Measurements from ENCODE around the gene PARP12. TPM values are rescaled to one million over a fixed set of nuclear protein-coding genes. Genes with fewer than 3 reads are reported as not detected.

PARP12 gene
- total and polyA plus RNA-seq, 8 donors, result 29.4 to 68.2 (median 33.5) TPM

DNA sequence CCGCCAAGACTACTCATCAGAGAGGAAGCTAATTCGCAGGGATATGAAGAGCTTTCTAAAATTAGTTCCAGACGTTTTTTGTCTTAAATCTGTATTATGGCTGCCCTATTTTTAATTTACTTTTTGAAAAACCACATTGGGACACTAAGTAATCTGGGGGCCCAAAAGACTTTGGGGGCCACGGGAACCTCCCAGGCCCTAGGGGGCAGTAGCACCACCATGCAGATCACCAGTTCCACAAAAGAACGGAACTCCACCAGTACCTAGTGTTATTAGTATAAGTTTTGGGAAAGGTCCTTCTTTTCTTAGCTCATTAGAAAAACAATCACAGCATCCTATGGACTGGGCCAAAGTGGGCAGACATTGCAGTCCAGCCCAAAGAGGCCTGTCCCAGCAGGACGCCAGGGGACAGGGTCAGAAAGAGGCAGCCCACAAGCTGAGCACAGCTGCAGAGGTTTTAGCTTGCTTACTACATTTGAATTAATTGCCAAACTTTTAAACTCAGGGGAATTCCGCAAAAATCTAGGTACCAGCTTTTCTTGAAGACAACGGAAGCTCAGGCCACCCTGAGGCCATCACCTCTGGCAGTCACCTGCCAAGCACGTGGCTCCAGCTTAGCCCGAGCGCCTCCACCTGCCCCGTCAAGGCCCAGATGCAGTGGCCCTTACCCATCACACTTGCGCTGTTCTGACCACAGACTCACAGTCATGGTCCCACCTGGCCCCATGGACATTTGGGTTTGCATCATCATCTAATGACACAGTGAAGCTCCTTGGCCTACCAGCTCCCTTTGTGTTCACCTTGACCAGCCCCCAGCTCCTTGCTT, 74.8 kb downstream of the PARP12 start:
- no peak overlapping the region for H3K4me3 ChIP-seq
- H3K4me1 ChIP-seq, result no peaks in the 10 kb centered on the region
- intact Hi-C loops (cut with DNase I), result no loop called here
- H3K9me3 ChIP-seq, result no peaks in the 10 kb centered on the region
- peaks cover 0 to 22% of the 10 kb centered on the region in 2 donors for H3K36me3 ChIP-seq
- TF ChIP-seq, protein P1, sequence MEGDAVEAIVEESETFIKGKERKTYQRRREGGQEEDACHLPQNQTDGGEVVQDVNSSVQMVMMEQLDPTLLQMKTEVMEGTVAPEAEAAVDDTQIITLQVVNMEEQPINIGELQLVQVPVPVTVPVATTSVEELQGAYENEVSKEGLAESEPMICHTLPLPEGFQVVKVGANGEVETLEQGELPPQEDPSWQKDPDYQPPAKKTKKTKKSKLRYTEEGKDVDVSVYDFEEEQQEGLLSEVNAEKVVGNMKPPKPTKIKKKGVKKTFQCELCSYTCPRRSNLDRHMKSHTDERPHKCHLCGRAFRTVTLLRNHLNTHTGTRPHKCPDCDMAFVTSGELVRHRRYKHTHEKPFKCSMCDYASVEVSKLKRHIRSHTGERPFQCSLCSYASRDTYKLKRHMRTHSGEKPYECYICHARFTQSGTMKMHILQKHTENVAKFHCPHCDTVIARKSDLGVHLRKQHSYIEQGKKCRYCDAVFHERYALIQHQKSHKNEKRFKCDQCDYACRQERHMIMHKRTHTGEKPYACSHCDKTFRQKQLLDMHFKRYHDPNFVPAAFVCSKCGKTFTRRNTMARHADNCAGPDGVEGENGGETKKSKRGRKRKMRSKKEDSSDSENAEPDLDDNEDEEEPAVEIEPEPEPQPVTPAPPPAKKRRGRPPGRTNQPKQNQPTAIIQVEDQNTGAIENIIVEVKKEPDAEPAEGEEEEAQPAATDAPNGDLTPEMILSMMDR (IDR thresholded peaks at IDR 0.05), result no peak
- no peaks in the 10 kb centered on the region for H3K27me3 ChIP-seq
- no peak for DNase-seq
- no peak for ATAC-seq
- H3K27ac ChIP-seq, result no peak overlapping the region

GRCh38 chr7:139985811-139986210, 76.9 kb downstream of the PARP12 start:
- no peak overlapping the region for H3K4me3 ChIP-seq
- H3K27me3 ChIP-seq, result no peaks in the 10 kb centered on the region
- TF ChIP-seq, protein P1 (IDR thresholded peaks at IDR 0.05), result no peak
- intact Hi-C loops (cut with DNase I), result no loop called here
- DNase-seq, result no peak
- H3K36me3 ChIP-seq, result peaks cover 0 to 21% of the 10 kb centered on the region in 2 donors
- no peak overlapping the region for H3K27ac ChIP-seq
- no peaks in the 10 kb centered on the region for H3K9me3 ChIP-seq
- no peak for ATAC-seq
- H3K4me1 ChIP-seq, result peaks cover 0 to 2% of the 10 kb centered on the region in 2 donors

DNA sequence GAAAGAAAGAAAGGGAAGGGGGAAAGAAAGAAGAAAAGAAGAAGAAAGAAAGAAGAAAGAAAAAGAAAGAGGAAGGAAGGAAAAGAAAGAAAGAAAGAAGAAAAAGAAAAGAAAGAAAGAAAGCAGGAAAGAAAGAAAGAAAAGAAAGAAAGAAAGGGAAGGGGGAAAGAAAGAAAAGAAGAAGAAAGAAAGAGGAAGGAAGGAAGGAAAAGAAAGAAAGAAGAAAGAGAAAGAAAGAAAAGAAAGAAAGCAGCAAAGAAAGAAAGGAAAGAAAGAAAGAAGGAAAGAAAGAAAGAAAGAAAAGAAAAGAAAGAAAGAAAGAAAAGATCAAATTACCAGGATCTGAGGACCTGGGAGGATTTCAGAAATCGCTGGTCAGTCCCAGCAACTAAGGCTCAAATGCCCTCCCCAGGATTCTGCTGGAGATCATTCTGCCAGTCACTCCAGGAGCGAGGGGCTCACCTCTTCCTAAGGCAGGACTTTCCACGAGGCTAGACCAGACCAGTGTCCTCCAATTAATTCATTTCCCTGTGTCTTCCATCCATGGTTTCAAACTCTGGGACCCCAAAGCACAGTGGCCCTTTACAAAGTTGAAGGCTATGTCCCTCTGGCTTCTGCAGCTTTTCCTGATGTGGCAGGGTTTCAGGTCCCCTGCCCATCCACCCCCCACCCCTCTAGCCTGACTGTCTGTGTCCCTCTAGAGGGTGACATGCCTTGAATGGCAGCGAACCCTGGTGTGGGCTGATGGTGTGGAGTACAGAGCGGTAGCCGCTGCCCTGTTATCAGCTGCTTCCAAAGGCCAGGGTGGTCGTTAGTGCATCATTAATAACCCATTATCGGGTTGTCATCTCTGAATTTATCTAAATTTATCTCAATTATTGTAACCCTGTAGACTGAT, 77.9 kb downstream of the PARP12 start:
- Histone ChIP-seq H3K4me1 (peaks cover 0 to 9% of the 10 kb centered on the region in 2 donors), H3K27ac (no peak overlapping the region), H3K9me3 (no peaks in the 10 kb centered on the region), H3K36me3 (peaks cover 0 to 12% of the 10 kb centered on the region in 2 donors), H3K27me3 (no peaks in the 10 kb centered on the region), H3K4me3 (no peak overlapping the region)
- no peak for DNase-seq
- intact Hi-C loops (cut with DNase I), result no loop called here
- no peak for ATAC-seq
- TF ChIP-seq, protein P1 (IDR thresholded peaks at IDR 0.05), result no peak

GRCh38 chr7:139982927-139983920, 79.5 kb downstream of the PARP12 start:
- TF ChIP-seq, protein P1 (IDR thresholded peaks at IDR 0.05), result no peak
- intact Hi-C loops (cut with DNase I), result no loop called here
- H3K27me3 ChIP-seq, result no peaks in the 10 kb centered on the region
- ATAC-seq (no peak), DNase-seq (no peak)
- no peaks in the 10 kb centered on the region for H3K9me3 ChIP-seq
- H3K36me3 ChIP-seq, result peaks cover 0 to 4% of the 10 kb centered on the region in 2 donors
- peaks cover 0 to 10% of the 10 kb centered on the region in 2 donors for H3K4me1 ChIP-seq
- no peak overlapping the region for H3K4me3 ChIP-seq
- H3K27ac ChIP-seq, result no peak overlapping the region
